PC-3 (cell line): ENCODE results near the gene DCDC1.

Experiments
- CTCF ChIP-seq: fragments of 300-600 bp; sonication (generic); conservative IDR thresholded peaks from 2 replicates; pipeline ENCODE4 v1.5.1; 2017; ENCODE audit warnings: antibody characterized with exemption, low read depth, mild to moderate bottlenecking, low read length
- EZH2 ChIP-seq: fragments of 300-600 bp; sonication (generic); IDR thresholded peaks from one replicate; pipeline ENCODE4 v1.6.1; 2017; ENCODE audit warnings: antibody characterized with exemption, mild to moderate bottlenecking, low read length; ENCODE audit not compliant: unreplicated experiment

- TF ChIP-seq CTCF: no peak
- TF ChIP-seq EZH2: no peak
These were observed 430.7 kb downstream of the DCDC1 start for GRCh38 chr11:30938810-30939209.
